T1000 (cell line): ENCODE data around the gene PCDHA4.

Experiments used
- DNase-seq: peaks from one replicate; lab custom pipeline; 2025; ENCODE audit warnings: mixed read lengths; lab: John Stamatoyannopoulos, UW

PCDHA4 gene

DNA sequence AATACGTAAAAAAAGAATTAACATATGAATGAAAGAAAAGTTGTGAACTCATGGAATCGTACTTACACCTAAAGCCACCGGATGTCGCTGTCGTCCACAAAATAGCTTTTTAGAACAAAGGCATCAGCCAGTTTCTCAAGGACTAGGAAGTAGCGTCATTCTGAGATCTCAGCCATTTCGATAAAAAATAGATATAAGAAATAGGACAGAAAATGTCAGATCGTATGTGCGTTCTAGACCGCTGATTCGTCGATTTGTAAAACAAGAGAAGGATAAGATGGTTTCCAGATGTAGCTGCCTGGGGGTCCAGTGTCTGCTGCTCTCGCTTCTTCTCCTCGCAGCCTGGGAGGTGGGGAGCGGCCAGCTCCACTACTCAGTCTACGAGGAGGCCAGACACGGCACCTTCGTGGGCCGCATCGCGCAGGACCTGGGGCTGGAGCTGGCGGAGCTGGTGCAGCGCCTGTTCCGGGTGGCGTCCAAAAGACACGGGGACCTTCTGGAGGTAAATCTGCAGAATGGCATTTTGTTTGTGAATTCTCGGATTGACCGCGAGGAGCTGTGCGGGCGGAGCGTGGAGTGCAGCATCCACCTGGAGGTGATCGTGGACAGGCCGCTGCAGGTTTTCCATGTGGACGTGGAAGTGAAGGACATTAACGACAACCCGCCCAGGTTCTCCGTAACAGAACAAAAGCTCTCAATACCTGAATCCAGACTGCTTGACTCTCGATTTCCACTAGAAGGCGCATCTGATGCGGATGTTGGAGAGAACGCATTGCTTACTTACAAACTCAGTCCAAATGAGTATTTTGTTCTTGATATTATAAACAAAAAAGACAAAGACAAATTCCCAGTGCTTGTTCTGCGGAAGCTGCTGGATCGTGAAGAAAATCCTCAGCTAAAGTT lies 49.2 kb downstream of the PCDHA4 start, which contains the start of gene PCDHA10:
TSS of gene PCDHA10 (plus strand) at position 126 of the 903 bp plus-strand sequence. CDS start at position 278, 152 bp downstream.
- no peak for DNase-seq

DNA sequence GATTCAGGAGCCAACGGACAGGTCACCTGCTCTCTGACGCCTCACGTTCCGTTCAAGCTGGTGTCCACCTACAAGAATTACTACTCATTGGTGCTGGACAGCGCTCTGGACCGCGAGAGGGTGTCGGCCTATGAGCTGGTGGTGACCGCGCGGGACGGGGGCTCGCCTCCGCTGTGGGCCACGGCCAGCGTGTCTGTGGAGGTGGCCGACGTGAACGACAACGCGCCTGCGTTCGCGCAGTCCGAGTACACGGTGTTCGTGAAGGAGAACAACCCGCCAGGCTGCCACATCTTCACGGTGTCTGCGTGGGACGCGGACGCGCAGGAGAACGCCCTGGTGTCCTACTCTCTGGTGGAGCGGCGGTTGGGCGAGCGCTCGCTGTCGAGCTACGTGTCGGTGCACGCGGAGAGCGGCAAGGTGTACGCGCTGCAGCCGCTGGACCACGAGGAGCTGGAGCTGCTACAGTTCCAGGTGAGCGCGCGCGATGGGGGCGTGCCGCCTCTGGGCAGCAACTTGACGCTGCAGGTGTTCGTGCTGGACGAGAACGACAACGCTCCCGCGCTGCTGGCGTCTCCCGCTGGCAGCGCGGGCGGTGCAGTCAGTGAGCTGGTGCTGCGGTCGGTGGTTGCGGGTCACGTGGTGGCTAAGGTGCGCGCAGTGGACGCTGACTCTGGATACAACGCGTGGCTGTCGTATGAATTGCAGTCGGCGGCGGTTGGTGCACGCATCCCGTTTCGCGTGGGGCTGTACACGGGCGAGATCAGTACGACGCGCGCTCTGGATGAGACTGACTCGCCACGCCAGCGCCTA lies 50.5 kb downstream of the PCDHA4 start:
- no peak for DNase-seq

DNA sequence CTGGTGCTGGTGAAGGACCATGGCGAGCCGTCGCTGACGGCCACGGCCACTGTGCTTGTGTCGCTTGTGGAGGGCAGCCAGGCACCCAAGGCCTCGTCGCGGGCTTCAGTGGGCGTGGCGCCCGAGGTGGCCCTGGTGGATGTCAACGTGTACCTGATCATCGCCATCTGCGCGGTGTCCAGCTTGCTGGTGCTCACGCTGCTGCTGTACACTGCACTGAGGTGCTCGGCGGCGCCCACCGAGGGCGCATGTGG lies 51.0 kb downstream of the PCDHA4 start:
- no peak for DNase-seq

DNA sequence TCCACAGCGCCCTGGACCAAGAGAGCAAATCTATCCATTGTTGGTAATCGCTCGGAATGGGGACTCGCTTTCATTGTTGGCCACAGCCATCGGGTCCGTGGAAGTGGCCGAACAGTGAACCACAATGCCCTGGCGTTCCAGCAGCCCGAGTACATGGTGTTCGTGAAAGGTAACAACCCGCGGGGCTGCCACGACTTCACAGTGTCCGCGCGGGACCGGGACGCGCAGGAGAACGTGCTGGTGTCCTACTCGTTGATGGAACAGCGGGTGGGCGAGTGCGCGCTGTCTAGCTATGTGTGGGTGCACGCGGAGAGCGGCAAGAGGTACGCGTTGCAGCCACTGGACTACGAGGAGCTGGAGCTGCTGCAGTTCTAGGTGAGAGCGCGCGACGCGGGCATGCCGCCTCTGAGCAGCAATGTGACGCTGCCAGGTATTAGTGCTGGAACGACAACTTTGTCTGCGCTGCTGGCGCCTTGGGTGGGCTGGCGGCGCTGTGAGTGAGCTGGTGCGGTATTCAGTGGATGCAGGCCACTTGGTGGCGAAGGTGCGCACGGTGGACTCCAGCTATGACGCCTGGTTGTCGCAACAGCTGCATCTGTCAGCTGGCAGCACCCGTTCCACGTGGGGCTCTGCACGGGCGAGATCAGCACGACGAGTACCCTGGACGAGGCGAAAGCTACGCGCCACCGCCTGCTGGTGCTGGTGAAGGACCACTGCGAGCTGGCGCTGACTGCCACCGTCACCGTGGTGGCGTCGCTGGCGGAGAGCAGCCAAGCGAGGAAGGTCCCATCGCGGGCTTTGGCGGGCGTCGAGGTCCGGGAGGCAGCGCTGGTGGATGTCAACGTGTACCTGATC lies 55.8 kb downstream of the PCDHA4 start:
- no peak for DNase-seq
